GM21360 (cell line): ENCODE measurements around the gene KCNIP3.
"Not testable (repeated sequence)": the region's sequence is repeated elsewhere in the genome, so short reads cannot be mapped to it uniquely, and the experiment has no call there.

Experiments
- ATAC-seq: cut with Tn5 transposase; IDR thresholded peaks from one replicate; pipeline ENCODE4 v1.9.1; 2021; ENCODE audit warnings: mild to moderate bottlenecking, moderate library complexity; ENCODE audit not compliant: unreplicated experiment

KCNIP3 gene

GRCh38 chr2:95296880-95297487, at the start of gene KCNIP3:
TSS of gene KCNIP3 (plus strand) at chr2:95297347. CDS start at chr2:95297439, 92 bp downstream.
- ATAC-seq, result no peak

- no peak for ATAC-seq
Observed at GRCh38 chr2:95258271-95258670, 38.9 kb upstream of the KCNIP3 start.

GRCh38 chr2:95260028-95261023, 36.8 kb upstream of the KCNIP3 start:
- ATAC-seq, result no peak

GRCh38 chr2:95261602-95262001, 35.5 kb upstream of the KCNIP3 start:
- no peak for ATAC-seq

- no peak for ATAC-seq
Observed at GRCh38 chr2:95262896-95263542, 34.1 kb upstream of the KCNIP3 start.

- ATAC-seq, result no peak
Observed at GRCh38 chr2:95264624-95265023, 32.5 kb upstream of the KCNIP3 start.

GRCh38 chr2:95265182-95265581, 32.0 kb upstream of the KCNIP3 start:
- no peak for ATAC-seq

- ATAC-seq, result no peak
Observed at GRCh38 chr2:95266781-95267430, 30.2 kb upstream of the KCNIP3 start.

- no peak for ATAC-seq
Observed at GRCh38 chr2:95267458-95268210, 29.5 kb upstream of the KCNIP3 start.

- no peak for ATAC-seq
Observed at GRCh38 chr2:95268211-95269035, 28.7 kb upstream of the KCNIP3 start.

GRCh38 chr2:95269036-95269680, 28.0 kb upstream of the KCNIP3 start:
- no peak for ATAC-seq

- ATAC-seq, result not testable (repeated sequence)
Observed at GRCh38 chr2:95269745-95270144, 27.4 kb upstream of the KCNIP3 start.

- ATAC-seq, result no peak
Observed at GRCh38 chr2:95270541-95271081, 26.5 kb upstream of the KCNIP3 start.

GRCh38 chr2:95271381-95271971, 25.7 kb upstream of the KCNIP3 start:
- ATAC-seq, result no peak

- ATAC-seq, result no peak
Observed at GRCh38 chr2:95272299-95272751, 24.8 kb upstream of the KCNIP3 start.

GRCh38 chr2:95272781-95273180, 24.4 kb upstream of the KCNIP3 start:
- ATAC-seq, result no peak

GRCh38 chr2:95273566-95274290, 23.4 kb upstream of the KCNIP3 start:
- ATAC-seq, result no peak
